Tibial nerve (tissue), 4 donors: ENCODE results near the gene WNT9B.

ENCODE experiments used
- EP300 ChIP-seq, 2 donors: sonication (generic); formaldehyde crosslinking; IDR thresholded peaks; one replicate each; pipeline ENCODE4 v1.6.1; 2017; ENCODE audit warnings: antibody characterized with exemption in 2 of 2, mild to moderate bottlenecking in 1 of 2
- POLR2A ChIP-seq, 2 donors: fragments of 450-650 bp; IDR thresholded peaks; one replicate each; pipeline ENCODE4 v1.6.1; 2017; ENCODE audit warnings: antibody characterized with exemption in 2 of 2, mild to moderate bottlenecking in 2 of 2, moderate library complexity in 2 of 2
- TF ChIP-seq, protein P1 (sequence below), 5 experiments: fragments of 200-600 bp in 3 of 5; fragments of 450-650 bp in 2 of 5; sonication (generic) in 3 of 5; IDR thresholded peaks; one replicate each; pipeline ENCODE4 v1.5.1; 2016 to 2019; ENCODE audit warnings: antibody characterized with exemption in 5 of 5, mild to moderate bottlenecking in 3 of 5, moderate library complexity in 2 of 5

DNA sequence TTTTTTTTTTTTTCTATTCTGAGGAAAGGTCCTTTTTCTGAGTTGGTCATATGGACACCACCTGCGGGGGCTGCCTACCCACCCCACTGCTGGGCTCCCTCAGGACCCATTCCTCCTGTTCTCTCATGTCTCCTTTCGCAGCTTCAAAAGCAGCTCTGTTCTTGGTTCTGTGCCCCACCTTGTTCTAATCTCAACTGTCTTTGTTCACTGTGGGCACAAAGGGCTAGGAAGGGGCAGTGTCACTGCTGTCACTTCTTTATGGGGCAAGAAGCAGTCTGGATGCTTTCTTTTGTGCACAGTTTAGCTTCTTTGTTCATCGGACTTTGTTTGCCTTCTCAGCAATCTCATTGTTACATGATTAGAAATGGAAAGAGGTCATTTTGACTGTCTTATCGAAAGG lies 78.7 kb downstream of the WNT9B start:
- TF ChIP-seq, protein P1, sequence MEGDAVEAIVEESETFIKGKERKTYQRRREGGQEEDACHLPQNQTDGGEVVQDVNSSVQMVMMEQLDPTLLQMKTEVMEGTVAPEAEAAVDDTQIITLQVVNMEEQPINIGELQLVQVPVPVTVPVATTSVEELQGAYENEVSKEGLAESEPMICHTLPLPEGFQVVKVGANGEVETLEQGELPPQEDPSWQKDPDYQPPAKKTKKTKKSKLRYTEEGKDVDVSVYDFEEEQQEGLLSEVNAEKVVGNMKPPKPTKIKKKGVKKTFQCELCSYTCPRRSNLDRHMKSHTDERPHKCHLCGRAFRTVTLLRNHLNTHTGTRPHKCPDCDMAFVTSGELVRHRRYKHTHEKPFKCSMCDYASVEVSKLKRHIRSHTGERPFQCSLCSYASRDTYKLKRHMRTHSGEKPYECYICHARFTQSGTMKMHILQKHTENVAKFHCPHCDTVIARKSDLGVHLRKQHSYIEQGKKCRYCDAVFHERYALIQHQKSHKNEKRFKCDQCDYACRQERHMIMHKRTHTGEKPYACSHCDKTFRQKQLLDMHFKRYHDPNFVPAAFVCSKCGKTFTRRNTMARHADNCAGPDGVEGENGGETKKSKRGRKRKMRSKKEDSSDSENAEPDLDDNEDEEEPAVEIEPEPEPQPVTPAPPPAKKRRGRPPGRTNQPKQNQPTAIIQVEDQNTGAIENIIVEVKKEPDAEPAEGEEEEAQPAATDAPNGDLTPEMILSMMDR (IDR thresholded peaks at IDR 0.05), result no peak
- TF ChIP-seq POLR2A (IDR thresholded peaks at IDR 0.05) (no peak), EP300 (IDR thresholded peaks at IDR 0.05) (no peak)
